Endothelial cell of umbilical vein (primary cell): Measurements from ENCODE around the gene CHD6.

ENCODE experiments used
- EZH2 ChIP-seq: IDR thresholded peaks from 2 replicates; pipeline ENCODE4 v1.6.1; 2012; ENCODE audit warnings: borderline replicate concordance, low read depth, mild to moderate bottlenecking, moderate library complexity, low read length, inconsistent platforms; ENCODE audit not compliant: severe bottlenecking
- FOS ChIP-seq: IDR thresholded peaks from 2 replicates; pipeline ENCODE4 v1.6.1; 2011; ENCODE audit warnings: mild to moderate bottlenecking, low read length, moderate library complexity, borderline replicate concordance; ENCODE audit not compliant: insufficient read depth
- GATA2 ChIP-seq: IDR thresholded peaks from 2 replicates; pipeline ENCODE4 v1.7.0; 2011; ENCODE audit warnings: low read depth, mild to moderate bottlenecking, moderate library complexity, mixed read lengths, low read length; ENCODE audit not compliant: insufficient read length, insufficient read depth
- MYC ChIP-seq: IDR thresholded peaks from one replicate; pipeline ENCODE4 v1.6.1; 2011; ENCODE audit warnings: mild to moderate bottlenecking, low read depth, low read length
- POLR2A ChIP-seq: IDR thresholded peaks from 2 replicates; pipeline ENCODE4 v1.6.1; 2012; ENCODE audit warnings: low read depth, mild to moderate bottlenecking, control low read depth, low read length
- POLR2AphosphoS5 ChIP-seq: IDR thresholded peaks from 2 replicates; pipeline ENCODE4 v1.6.1; 2012; ENCODE audit warnings: low read depth, mild to moderate bottlenecking, control low read depth, low read length, moderate library complexity; ENCODE audit not compliant: insufficient read depth
- TF ChIP-seq, protein P1 (sequence below), 2 donors: IDR thresholded peaks; 1 replicate in 1 of 2; 2 replicates in 1 of 2; pipeline ENCODE4 v1.5.1; 2011; ENCODE audit warnings: low read length in 2 of 2, mild to moderate bottlenecking in 2 of 2, moderate library complexity in 2 of 2, control low read depth in 1 of 2, inconsistent platforms in 1 of 2, low read depth in 1 of 2; ENCODE audit not compliant: insufficient read depth in 1 of 2; ENCODE audit errors: extremely low read depth in 1 of 2
- TF ChIP-seq, protein P2 (sequence below): IDR thresholded peaks from 2 replicates; pipeline ENCODE4 v1.6.1; 2011; ENCODE audit not compliant: insufficient read depth, insufficient read length

DNA sequence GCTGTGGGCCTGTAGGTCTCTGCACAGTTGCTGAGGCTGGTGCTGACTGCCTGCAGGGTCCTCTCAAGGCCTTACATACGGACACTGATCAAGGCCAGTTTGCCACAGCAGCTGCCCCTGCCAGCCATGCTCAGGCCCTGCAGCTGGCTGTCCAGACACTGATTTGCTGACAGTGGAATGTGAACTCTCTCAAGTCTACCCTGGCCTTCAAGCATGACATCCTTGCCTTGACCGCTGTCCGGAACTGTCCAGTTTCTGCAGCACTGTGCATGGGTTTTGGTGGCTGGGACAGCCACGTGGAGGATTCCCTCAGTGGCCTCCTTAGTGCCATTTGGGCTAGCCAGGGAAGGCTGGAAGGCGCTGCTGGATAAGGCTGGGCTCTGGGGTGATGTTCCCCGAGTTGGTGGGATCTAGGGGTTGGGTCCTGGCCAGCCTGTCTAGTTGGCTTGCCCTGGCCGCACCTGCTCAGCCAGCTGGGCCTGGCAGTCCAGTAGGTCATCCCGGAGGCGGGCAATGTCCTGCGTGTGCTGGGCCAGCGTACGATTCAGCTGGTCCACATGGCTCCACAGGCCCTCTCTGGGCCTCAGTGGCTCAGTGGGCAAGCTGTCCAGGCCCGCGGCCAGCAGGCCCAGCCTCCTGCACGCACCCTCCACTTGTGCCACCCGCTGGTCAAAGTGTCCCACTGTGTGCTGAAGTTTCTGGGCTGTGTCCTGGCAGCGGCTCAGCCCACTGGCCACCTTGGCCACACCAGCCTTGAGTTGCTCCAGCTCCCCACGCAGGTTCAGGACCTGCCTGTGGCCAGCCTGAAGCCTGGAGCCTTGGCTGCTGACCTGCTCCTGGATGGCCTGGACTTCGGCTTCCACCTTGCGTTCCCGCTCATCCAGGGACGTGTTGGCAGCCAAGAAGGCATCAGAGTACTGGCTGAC lies 257.1 kb downstream of the CHD6 start:
- no peak for TF ChIP-seq EZH2
- TF ChIP-seq POLR2A: no peak
- TF ChIP-seq, protein P1, sequence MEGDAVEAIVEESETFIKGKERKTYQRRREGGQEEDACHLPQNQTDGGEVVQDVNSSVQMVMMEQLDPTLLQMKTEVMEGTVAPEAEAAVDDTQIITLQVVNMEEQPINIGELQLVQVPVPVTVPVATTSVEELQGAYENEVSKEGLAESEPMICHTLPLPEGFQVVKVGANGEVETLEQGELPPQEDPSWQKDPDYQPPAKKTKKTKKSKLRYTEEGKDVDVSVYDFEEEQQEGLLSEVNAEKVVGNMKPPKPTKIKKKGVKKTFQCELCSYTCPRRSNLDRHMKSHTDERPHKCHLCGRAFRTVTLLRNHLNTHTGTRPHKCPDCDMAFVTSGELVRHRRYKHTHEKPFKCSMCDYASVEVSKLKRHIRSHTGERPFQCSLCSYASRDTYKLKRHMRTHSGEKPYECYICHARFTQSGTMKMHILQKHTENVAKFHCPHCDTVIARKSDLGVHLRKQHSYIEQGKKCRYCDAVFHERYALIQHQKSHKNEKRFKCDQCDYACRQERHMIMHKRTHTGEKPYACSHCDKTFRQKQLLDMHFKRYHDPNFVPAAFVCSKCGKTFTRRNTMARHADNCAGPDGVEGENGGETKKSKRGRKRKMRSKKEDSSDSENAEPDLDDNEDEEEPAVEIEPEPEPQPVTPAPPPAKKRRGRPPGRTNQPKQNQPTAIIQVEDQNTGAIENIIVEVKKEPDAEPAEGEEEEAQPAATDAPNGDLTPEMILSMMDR (IDR thresholded peaks at IDR 0.05; ENCODE audit: extremely low read depth in 1 of 2, insufficient read depth in 1 of 2, low read depth in 1 of 2, low read length in 2 of 2): no peak
- TF ChIP-seq POLR2AphosphoS5: no peak
- TF ChIP-seq MYC: no peak
- TF ChIP-seq, protein P2, sequence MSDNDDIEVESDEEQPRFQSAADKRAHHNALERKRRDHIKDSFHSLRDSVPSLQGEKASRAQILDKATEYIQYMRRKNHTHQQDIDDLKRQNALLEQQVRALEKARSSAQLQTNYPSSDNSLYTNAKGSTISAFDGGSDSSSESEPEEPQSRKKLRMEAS: no peak
- TF ChIP-seq GATA2: no peak
- no peak for TF ChIP-seq FOS
